Endothelial cell of hepatic sinusoid (primary cell): ENCODE data around the gene SURF6.

Experiments used
- in situ Hi-C: cut with HindIII; loops from 2 replicates; pipeline ENCODE4 v1.10.0; 2017; ENCODE audit warnings: low sequenced_read_pairs

SURF6 gene

GRCh38 chr9:133335924-133336811 is at the start of gene SURF6:
SURF6 (minus strand) TSS chr9:133336188; CDS start chr9:133336132, 56 bp downstream.
- in situ Hi-C loops = no loop called here

- in situ Hi-C loops = no loop called here
These were observed 49.5 kb upstream of the SURF6 start for GRCh38 chr9:133385452-133385851.

- in situ Hi-C loops = no loop called here
These were observed 48.8 kb upstream of the SURF6 start for GRCh38 chr9:133384736-133385321.

- in situ Hi-C loops = no loop called here
These were observed 47.5 kb upstream of the SURF6 start for GRCh38 chr9:133383438-133383837.

GRCh38 chr9:133382507-133383141 is 46.6 kb upstream of the SURF6 start:
- in situ Hi-C loops = no loop called here

GRCh38 chr9:133380734-133381133 is 44.7 kb upstream of the SURF6 start:
- in situ Hi-C loops = no loop called here

GRCh38 chr9:133379153-133380086 is 43.4 kb upstream of the SURF6 start:
- in situ Hi-C loops = loop anchor here (5.0 kb wide), 3 partner anchors 38 to 113 kb away; partner anchors contain the start of gene REXO4

- in situ Hi-C loops = loop anchor here (5.0 kb wide), 3 partner anchors 39 to 114 kb away; partner anchors contain the start of gene REXO4
These were observed 42.5 kb upstream of the SURF6 start for GRCh38 chr9:133378408-133378962.

- in situ Hi-C loops = loop anchor here (5.0 kb wide), 3 partner anchors 40 to 115 kb away; partner anchors contain the start of gene REXO4
These were observed 41.8 kb upstream of the SURF6 start for GRCh38 chr9:133377721-133378216.

GRCh38 chr9:133377280-133377679 is 41.3 kb upstream of the SURF6 start:
- in situ Hi-C loops = loop anchor here (5.0 kb wide), 3 partner anchors 40 to 115 kb away; partner anchors contain the start of gene REXO4

- in situ Hi-C loops = loop anchor here (5.0 kb wide), 3 partner anchors 41 to 116 kb away; partner anchors contain the start of gene REXO4
These were observed 40.0 kb upstream of the SURF6 start, which contains the start of the genes STKLD1 and SURF4 for GRCh38 chr9:133375724-133376654. STKLD1 (plus strand) TSS chr9:133376366; CDS start chr9:133376474, 108 bp downstream. SURF4 (minus strand) TSS chr9:133376060; CDS start chr9:133375969, 91 bp downstream.

GRCh38 chr9:133375116-133375723 is 39.2 kb upstream of the SURF6 start:
- in situ Hi-C loops = loop anchor here (5.0 kb wide), 3 partner anchors 42 to 117 kb away; partner anchors contain the start of gene REXO4

- in situ Hi-C loops = loop anchor here (5.0 kb wide), 3 partner anchors 43 to 118 kb away; partner anchors contain the start of gene REXO4
These were observed 38.7 kb upstream of the SURF6 start for GRCh38 chr9:133374612-133375115.

- in situ Hi-C loops = no loop called here
These were observed 36.2 kb upstream of the SURF6 start for GRCh38 chr9:133372144-133372543.

- in situ Hi-C loops = no loop called here
These were observed 35.3 kb upstream of the SURF6 start for GRCh38 chr9:133371261-133371711.

- in situ Hi-C loops = no loop called here
These were observed 34.7 kb upstream of the SURF6 start for GRCh38 chr9:133370685-133371084.

- in situ Hi-C loops = no loop called here
These were observed 33.9 kb upstream of the SURF6 start for GRCh38 chr9:133369933-133370332.
